ENCODE data around the gene ZNF160. TPM values are rescaled to one million over a fixed set of nuclear protein-coding genes. Genes with fewer than 3 reads are reported as not detected.
"Not testable (repeated sequence)": the region's sequence is repeated elsewhere in the genome, so short reads cannot be mapped to it uniquely, and the experiment has no call there.

ZNF160 gene
- total RNA-seq, 8 experiments from 2014 or later = 22.4 to 72.2 (median 36.3) TPM

DNA sequence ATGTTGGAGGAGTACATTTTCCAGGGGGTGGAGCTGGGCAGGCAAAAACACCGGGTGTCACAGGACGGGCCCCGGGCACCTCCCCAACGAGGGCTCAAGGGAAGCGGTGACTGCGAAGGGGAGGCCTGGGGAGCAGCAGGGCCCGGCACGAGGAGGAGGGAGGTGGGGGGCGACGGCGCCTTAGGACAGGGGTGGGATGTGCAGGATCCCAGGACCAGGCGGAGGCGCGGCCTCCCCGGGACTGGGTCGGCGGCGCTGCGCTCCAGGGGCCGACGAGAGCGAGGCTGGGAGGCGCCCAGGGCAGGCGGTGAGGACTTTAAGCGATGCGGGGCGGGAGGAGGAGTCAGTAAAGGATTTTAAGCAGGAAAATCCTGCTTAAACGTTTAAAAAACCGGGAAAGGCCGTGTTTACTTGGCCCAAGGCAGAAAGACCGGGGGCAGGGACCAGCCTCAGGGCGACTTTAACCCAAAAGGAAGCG lies 427 bp downstream of the ZNF160 start:
- in situ Hi-C loops (cut with MboI; ENCODE audit: low pct_unique_long_range_greater_than_20kb in 2 of 9, low sequenced_read_pairs in 9 of 9, unreplicated experiment in 9 of 9) = no loop called here
- Histone ChIP-seq H3K27ac (peak overlapping the region; percentile 85 to 92), H3K4me1 (replicated peaks in 1 of 2) (peaks cover 8% of the 10 kb centered on the region in 2 donors), H3K4me3 (peak overlapping the region; percentile 57 to 91 (median 81))
- ATAC-seq (replicated peaks in 6 of 8) = peak; percentile 23 to 59 (median 36)
- 1 to 5% methylated on average over 4 to 16 of the region's 33 CpGs; no CpG with 5 or more reads in 8 of the 10 experiments for WGBS, 10 experiments

DNA sequence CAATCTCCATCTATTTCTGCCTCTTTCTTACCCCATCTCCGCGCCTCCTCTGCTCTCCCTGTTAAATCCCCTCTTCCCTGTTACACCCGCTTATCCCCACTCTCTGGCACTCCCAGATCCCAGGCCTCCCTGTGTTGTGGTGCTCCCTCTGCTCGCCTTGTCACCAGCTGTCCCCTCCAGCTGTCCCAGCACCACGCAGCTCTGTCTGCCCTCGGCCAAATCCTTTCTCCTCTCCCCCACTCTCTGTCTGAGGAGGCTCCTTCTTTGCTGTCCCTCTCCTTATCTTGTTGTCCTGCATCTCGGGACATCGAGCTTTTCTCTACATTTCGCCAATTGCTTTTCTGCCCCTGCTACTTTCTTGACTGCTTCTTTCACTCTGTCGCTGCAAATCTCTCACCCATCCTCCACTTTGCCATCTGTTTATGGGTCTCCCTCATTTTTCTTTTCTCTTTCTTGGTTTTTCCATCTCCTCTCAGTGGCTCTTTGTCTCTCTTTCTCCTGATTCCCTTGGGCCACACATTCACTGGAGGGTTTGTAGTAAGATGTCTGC lies 941 bp downstream of the ZNF160 start:
- ATAC-seq (replicated peaks in 6 of 8) = peak in 1 of 8 experiments; percentile 1
- in situ Hi-C loops (cut with MboI; ENCODE audit: low pct_unique_long_range_greater_than_20kb in 2 of 9, low sequenced_read_pairs in 9 of 9, unreplicated experiment in 9 of 9) = no loop called here
- peak overlapping the region; percentile 85 to 92 for H3K27ac ChIP-seq
- H3K4me1 ChIP-seq (replicated peaks in 1 of 2) = peaks cover 8% of the 10 kb centered on the region in 2 donors
- H3K4me3 ChIP-seq = peak overlapping the region; percentile 57 to 91 (median 81)
- 7 to 27% (median 15%) methylated on average over 3 to 10 of the region's 10 CpGs for WGBS, 10 experiments

DNA sequence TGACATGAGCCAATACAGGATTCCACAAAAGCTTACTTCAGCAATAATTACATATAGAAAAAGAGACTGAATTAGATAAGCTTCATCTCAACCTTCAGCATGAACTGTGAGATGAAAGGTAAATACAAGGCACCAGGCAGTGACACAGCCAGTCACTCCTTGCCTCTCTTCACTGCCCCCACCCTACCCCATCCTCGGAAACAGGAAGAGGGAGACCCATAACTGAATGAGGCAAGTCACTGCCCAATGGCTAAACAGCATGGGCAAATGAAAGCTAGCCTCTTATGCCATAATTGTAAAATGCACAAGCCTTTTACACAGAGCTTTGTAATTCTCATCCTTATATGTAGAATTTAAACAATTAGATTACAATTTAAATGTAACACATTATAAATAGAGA lies 1.7 kb downstream of the ZNF160 start:
- in situ Hi-C loops (cut with MboI; ENCODE audit: low pct_unique_long_range_greater_than_20kb in 2 of 9, low sequenced_read_pairs in 9 of 9, unreplicated experiment in 9 of 9) = no loop called here
- Histone ChIP-seq H3K27ac (no peak overlapping the region), H3K4me3 (peak overlapping the region; percentile 57 to 91 (median 81)), H3K4me1 (replicated peaks in 1 of 2) (peaks cover 8% of the 10 kb centered on the region in 2 donors)
- WGBS, 10 experiments = 0 to 33% (median 13%) methylated on average over 1 of the region's 1 CpG; no CpG with 5 or more reads in 4 of the 10 experiments
- no peak for ATAC-seq (replicated peaks in 6 of 8)

DNA sequence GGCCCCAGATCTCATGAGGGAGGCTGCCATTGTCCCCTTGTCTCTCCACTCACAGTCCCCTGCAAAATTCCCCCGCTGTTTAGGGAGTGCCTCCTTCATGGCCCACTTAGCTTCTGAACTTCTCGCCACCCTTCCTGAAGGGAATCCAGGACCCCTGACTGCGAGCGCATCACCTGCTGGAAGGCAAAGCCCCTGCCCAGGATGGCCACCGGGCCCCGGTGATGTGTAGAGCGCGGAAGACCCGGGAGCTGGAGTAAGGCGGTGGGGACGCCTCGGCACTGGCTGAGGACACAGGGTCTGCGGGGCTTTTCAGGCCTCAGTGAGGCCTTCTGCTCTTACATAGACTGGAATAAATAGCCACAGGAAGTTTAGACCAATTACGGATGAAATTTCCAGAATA lies 4.7 kb downstream of the ZNF160 start:
- ATAC-seq (replicated peaks in 6 of 8); in situ Hi-C loops (cut with MboI; ENCODE audit: low pct_unique_long_range_greater_than_20kb in 2 of 9, low sequenced_read_pairs in 9 of 9, unreplicated experiment in 9 of 9); H3K27ac ChIP-seq; H3K4me1 ChIP-seq (replicated peaks in 1 of 2); H3K4me3 ChIP-seq: not testable (repeated sequence)
- no CpG with 5 or more reads among the region's 14 CpGs for WGBS, 10 experiments

DNA sequence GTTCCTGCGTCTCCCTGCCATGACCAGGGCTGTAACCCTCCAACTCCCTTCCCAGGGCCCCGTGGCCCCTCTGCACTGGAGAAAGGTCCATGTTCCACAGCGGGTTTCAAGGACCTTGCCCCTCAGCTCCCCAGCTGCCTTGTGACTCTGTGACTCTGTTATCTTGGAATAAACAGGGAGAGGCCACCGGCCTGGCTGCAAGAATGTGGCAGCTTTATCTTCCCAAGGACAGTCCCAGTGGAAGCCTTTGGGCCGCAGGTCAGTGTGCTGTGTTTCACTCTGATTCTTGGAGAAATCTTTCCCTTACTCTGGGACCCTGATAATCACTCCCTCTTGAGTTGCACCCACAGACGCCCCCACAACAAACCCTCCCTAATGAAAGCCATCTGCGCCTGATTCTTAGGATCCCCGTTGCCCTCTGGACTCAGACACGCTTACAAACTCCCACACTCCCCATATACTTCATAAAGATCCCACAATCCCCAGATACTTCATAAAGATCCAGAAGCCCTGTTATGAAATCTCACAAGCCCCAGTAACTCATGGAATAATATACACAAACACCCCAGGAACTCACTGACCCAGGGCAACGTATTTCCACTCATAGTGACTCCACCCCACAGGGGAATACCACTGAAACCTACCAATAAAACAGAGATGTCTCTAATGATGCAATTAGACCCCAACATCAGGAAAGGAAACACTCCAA lies 6.1 kb downstream of the ZNF160 start:
- H3K27ac ChIP-seq; in situ Hi-C loops (cut with MboI; ENCODE audit: low pct_unique_long_range_greater_than_20kb in 2 of 9, low sequenced_read_pairs in 9 of 9, unreplicated experiment in 9 of 9); ATAC-seq (replicated peaks in 6 of 8); H3K4me3 ChIP-seq; H3K4me1 ChIP-seq (replicated peaks in 1 of 2): not testable (repeated sequence)
- WGBS, 10 experiments = 20 to 86% (median 71%) methylated on average over 1 of the region's 10 CpGs; no CpG with 5 or more reads in 5 of the 10 experiments

DNA sequence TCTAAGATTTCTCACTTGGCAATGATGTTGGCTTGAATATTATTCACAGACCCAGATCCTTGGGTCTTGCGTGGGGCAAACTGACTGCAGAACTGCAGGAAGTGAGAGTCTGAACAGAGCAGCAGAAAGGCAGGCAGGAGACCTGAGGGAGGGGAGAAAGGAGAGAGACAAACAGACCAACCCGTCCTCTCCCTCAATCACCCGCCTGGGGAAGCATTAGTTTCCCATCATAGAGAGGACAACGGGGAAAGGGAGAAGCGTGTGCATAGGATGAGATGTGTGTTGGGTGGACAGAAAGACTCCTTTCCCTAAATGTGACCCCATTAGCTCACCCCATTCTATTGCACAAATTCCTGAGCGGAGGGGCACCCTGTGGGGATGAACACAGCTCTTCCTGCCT lies 6.6 kb downstream of the ZNF160 start:
- in situ Hi-C loops (cut with MboI; ENCODE audit: low pct_unique_long_range_greater_than_20kb in 2 of 9, low sequenced_read_pairs in 9 of 9, unreplicated experiment in 9 of 9); H3K27ac ChIP-seq; H3K4me1 ChIP-seq (replicated peaks in 1 of 2); ATAC-seq (replicated peaks in 6 of 8); H3K4me3 ChIP-seq: not testable (repeated sequence)
- no CpG with 5 or more reads among the region's 6 CpGs for WGBS, 10 experiments

DNA sequence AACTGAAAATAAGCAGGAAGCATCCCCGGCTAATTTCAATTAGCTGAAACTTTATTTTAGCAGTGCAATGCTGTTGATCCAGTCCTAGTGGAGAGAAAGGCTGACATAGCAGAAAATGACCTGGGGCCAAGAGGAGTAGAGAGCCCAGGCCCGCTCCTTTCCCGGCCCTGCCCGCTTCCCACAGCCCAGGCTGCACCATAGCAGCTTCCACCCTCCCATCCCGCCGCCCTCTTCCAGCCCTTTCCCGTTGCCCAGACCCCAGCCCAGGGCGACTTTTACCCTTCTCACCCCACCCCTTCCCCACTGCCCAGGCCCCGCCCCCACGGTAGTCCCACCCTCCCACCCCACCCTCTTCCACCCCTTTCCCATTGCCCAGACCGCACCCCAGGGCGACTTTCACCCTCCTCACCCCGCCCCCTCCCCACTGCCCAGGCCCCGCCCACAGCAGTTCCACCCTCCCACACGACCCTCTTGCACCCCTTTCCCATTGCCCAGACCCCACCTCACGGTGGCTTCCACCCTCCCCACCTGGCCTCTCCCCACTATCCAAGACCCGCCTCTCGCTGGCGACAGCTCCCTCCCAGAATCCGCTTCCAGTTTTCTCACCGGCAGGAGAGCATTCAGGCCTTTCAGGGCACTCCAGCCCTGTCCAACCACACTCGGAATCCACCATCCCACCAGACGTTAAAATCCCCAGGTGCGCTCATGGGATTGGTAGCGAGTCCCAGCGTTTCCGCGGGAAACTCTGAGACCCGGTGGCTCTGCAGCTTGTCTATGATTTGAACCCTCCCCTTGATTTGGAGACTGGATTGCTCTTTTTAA lies 8.3 kb downstream of the ZNF160 start:
- WGBS, 10 experiments = 53 to 100% (median 81%) methylated on average over 1 to 7 of the region's 29 CpGs; no CpG with 5 or more reads in 6 of the 10 experiments
- H3K4me1 ChIP-seq (replicated peaks in 1 of 2) = no peaks in the 10 kb centered on the region
- H3K27ac ChIP-seq = peak overlapping the region in 1 of 2 donors; percentile 14
- no peak overlapping the region for H3K4me3 ChIP-seq
- ATAC-seq (replicated peaks in 6 of 8) = peak in 5 of 8 experiments; percentile 27 to 90 (median 53)
- in situ Hi-C loops (cut with MboI; ENCODE audit: low pct_unique_long_range_greater_than_20kb in 2 of 9, low sequenced_read_pairs in 9 of 9, unreplicated experiment in 9 of 9) = no loop called here

DNA sequence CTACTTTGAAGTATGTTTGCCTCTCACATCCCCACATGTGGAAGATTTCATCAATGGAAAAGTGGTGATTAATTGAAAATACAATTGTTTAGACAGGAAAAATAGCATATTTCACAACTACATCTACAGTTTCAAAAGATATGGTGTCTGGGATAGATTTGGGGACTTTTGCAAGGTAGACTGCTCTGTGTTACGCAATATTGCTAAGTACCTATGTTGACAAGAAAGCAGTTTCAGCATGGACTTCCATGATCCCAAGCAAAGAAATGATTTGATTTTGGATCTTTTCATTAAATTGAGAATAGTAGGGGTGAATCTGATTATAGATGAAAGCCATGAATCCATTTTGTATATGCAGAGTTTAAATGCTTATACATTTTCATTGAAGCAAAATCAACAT lies 10.5 kb downstream of the ZNF160 start:
- WGBS, 10 experiments = 0 to 64% (median 8%) methylated on average over 1 of the region's 1 CpG; no CpG with 5 or more reads in 2 of the 10 experiments
- Histone ChIP-seq H3K27ac (no peak overlapping the region), H3K4me3 (no peak overlapping the region), H3K4me1 (replicated peaks in 1 of 2) (no peaks in the 10 kb centered on the region)
- in situ Hi-C loops (cut with MboI; ENCODE audit: low pct_unique_long_range_greater_than_20kb in 2 of 9, low sequenced_read_pairs in 9 of 9, unreplicated experiment in 9 of 9) = no loop called here
- no peak for ATAC-seq (replicated peaks in 6 of 8)

DNA sequence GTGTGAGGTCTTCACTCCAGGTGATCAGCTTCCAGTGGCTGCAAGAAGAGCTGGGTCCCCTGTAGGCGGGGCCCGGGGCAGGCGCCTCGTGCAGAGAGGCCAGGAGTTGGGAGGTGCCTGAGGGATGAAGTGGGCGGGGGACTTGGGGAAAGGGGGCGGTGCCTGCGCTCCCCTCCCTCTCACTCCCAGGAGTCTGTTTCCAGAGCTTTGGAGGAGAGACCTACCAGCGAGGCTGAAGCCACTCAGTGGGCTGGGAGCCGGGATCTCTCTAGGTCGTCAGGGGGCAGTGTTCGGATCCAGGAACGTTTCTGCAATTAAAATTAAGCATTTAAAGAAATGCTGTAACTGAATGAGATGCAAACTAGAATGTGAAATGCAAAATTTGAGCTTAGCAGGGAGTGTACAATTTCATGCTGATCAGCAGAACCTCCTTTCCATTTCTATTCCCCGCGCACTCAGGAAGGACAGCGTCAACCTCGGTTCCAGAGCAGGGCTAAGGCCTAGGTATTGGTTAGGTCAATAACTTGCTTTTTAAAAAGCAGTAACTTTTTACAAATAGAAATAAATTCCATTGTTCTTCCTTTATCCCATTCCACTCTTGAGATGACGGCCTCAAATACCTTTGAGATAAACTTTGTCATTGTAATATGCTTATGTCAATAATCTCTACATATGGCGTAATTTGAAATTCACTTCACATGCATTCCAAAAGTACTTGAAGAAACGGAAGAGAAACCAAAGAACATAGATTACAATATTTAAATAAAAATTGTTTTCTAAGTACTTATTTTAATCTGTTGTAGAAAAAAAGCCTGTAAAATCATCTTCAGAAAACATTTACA lies 11.6 kb downstream of the ZNF160 start:
- Histone ChIP-seq H3K27ac (no peak overlapping the region), H3K4me1 (replicated peaks in 1 of 2) (no peaks in the 10 kb centered on the region), H3K4me3 (no peak overlapping the region)
- WGBS, 10 experiments = 40 to 100% (median 86%) methylated on average over 2 to 12 of the region's 19 CpGs
- ATAC-seq (replicated peaks in 6 of 8) = peak in 3 of 8 experiments; percentile 36 to 78 (median 73)
- in situ Hi-C loops (cut with MboI; ENCODE audit: low pct_unique_long_range_greater_than_20kb in 2 of 9, low sequenced_read_pairs in 9 of 9, unreplicated experiment in 9 of 9) = no loop called here

DNA sequence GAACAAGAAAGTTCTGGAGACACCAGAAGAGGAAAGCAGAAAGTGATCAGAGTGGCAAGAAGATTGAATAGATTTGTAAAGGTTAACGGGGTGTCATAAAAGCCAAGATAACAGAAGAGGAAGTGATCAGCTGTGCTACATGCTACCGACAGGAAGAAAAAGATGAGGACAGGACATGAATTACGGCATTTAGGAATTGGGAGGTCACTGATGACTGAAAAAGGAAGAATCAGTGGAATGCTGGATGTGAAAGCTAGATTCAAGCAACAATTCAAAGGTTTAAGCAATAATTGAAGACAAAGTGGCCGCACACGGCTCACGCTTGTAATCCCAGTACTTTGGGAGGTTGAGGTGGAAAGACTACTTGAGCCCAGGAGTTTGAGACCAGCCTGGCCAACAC lies 15.1 kb downstream of the ZNF160 start:
- no peak overlapping the region for H3K4me3 ChIP-seq
- no peak for ATAC-seq (replicated peaks in 6 of 8)
- WGBS, 10 experiments = 75 to 100% (median 91%) methylated on average over 1 to 6 of the region's 6 CpGs
- in situ Hi-C loops (cut with MboI; ENCODE audit: low pct_unique_long_range_greater_than_20kb in 2 of 9, low sequenced_read_pairs in 9 of 9, unreplicated experiment in 9 of 9) = no loop called here
- no peaks in the 10 kb centered on the region for H3K4me1 ChIP-seq (replicated peaks in 1 of 2)
- H3K27ac ChIP-seq = no peak overlapping the region

DNA sequence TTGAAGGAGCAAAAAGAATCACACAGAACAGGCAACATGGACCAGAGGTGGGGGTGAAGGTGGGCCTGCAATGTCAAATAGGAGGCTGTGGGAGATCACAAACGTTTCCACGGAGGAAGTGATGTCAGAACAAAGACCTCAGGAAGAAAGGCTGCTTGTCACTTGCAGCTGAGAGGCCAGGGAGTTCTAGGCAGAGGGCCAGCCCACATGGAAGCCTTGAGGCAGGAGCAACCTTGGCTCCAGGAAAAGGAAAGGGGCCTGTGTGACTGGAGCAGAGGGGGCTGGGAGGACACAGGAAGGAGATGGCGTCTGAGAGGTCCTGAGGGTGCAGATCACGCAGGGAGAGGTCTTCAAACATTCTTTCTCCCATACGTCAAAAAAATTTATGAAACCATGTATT lies 16.3 kb downstream of the ZNF160 start:
- in situ Hi-C loops (cut with MboI; ENCODE audit: low pct_unique_long_range_greater_than_20kb in 2 of 9, low sequenced_read_pairs in 9 of 9, unreplicated experiment in 9 of 9) = no loop called here
- WGBS, 10 experiments = 40 to 100% (median 80%) methylated on average over 1 to 5 of the region's 5 CpGs; no CpG with 5 or more reads in 2 of the 10 experiments
- Histone ChIP-seq H3K27ac (no peak overlapping the region), H3K4me3 (no peak overlapping the region), H3K4me1 (replicated peaks in 1 of 2) (no peaks in the 10 kb centered on the region)
- ATAC-seq (replicated peaks in 6 of 8) = no peak

DNA sequence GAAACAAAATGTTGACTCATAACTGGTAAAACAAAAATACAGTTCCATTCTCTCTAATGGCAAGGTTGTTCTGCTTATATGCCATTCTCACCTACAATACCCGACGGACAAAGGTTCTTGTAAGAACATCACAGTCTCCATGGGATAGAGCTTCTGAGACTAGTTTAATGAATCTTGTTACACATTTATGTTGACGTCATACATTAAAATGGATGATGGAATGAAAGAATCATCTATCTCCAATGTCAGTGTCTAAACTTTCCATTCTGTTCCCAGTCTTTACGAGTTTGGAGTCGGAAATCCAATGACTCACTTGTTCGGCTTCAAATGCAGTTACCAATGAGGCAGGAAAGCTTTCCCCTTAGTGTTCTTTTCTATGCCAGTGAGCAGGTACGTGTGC lies 17.7 kb downstream of the ZNF160 start:
- Histone ChIP-seq H3K27ac (no peak overlapping the region), H3K4me3 (no peak overlapping the region), H3K4me1 (replicated peaks in 1 of 2) (no peaks in the 10 kb centered on the region)
- in situ Hi-C loops (cut with MboI; ENCODE audit: low pct_unique_long_range_greater_than_20kb in 2 of 9, low sequenced_read_pairs in 9 of 9, unreplicated experiment in 9 of 9) = no loop called here
- ATAC-seq (replicated peaks in 6 of 8) = no peak
- WGBS, 10 experiments = 89 to 100% (median 93%) methylated on average over 1 to 6 of the region's 7 CpGs; no CpG with 5 or more reads in 1 of the 10 experiments

Data from motor neuron (in vitro differentiated cells).